Progenitor cell of endocrine pancreas (in vitro differentiated cells): ENCODE data around the gene C16orf89. TPM values are rescaled to one million over a fixed set of nuclear protein-coding genes. Genes with fewer than 3 reads are reported as not detected.
"Not testable (repeated sequence)": the region's sequence is repeated elsewhere in the genome, so short reads cannot be mapped to it uniquely, and the experiment has no call there.

ENCODE experiments used
- DNase-seq: peaks from one replicate; pipeline ENCODE4 v3.0.0; 2021; ENCODE audit warnings: low spot score; ENCODE audit not compliant: unreplicated experiment
- H3K27ac Mint-ChIP-seq: 2 replicates; pipeline ENCODE4 v1.8.0; 2021; ENCODE audit warnings: mild to moderate bottlenecking, moderate library complexity, mixed read lengths
- H3K27me3 Mint-ChIP-seq: 2 replicates; pipeline ENCODE4 v1.8.0; 2021; ENCODE audit warnings: mixed read lengths
- H3K36me3 Mint-ChIP-seq: 2 replicates; pipeline ENCODE4 v1.8.0; 2022; ENCODE audit warnings: mixed read lengths; ENCODE audit not compliant: insufficient read depth
- H3K4me1 Mint-ChIP-seq: 2 replicates; pipeline ENCODE4 v1.8.0; 2021; ENCODE audit warnings: low read depth, mixed read lengths
- H3K4me3 Mint-ChIP-seq: 2 replicates; pipeline ENCODE4 v1.8.0; 2021; ENCODE audit warnings: low read depth, mild to moderate bottlenecking, moderate library complexity, mixed read lengths
- H3K9me3 Mint-ChIP-seq: 2 replicates; pipeline ENCODE4 v1.8.0; 2021; ENCODE audit warnings: low read depth, mixed read lengths
- total RNA-seq: library from RNA; stranded (reverse); gene quantifications from 2 replicates; pipeline ENCODE4 v1.2.1, GENCODE V29; 2021
- TF ChIP-seq, protein P1 (sequence below): fragments of 200-600 bp; sonication (generic); IDR thresholded peaks from one replicate; pipeline ENCODE4 v1.5.0; 2021; ENCODE audit warnings: antibody characterized with exemption, mild to moderate bottlenecking; ENCODE audit not compliant: unreplicated experiment

The C16orf89 gene
- total RNA-seq, 1 donor from 2014 or later, result not detected

DNA sequence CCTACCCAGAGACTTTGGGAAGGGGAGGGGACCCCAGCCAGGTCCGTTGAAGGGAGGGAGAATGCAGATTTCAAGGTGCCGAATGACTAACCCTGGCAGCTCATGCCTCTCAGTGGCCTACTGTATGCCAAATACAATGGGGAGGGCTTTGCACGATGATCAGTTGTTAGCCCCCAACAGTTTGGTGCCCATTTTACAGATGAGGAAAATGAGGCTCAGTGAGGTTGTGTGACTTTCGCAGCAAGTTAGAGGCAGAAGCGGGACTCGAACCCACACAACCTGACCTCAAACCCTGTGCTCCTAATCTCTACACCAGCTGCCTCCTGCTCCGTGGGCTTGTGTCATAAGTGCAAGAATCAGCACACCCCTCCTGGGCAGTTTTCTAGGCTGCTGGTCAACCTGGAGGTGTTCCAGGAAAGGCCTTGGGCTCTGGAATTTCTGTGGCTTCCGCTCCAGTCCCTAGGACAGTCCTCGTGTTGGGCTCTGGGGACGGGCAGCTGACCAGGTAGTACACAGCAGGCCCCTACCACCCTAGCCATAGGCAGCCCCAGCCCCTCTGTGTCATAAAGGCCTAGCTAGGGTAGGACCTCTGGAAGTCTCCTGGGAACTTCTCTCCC lies 20.1 kb downstream of the C16orf89 start:
- DNase-seq, result no peak
- Mint-ChIP-seq H3K36me3 (peaks cover 1% of the 10 kb centered on the region), H3K4me3 (no peak overlapping the region), H3K9me3 (peaks cover 2% of the 10 kb centered on the region), H3K27me3 (no peaks in the 10 kb centered on the region), H3K4me1 (peaks cover 7% of the 10 kb centered on the region), H3K27ac (no peak overlapping the region)
- TF ChIP-seq, protein P1, sequence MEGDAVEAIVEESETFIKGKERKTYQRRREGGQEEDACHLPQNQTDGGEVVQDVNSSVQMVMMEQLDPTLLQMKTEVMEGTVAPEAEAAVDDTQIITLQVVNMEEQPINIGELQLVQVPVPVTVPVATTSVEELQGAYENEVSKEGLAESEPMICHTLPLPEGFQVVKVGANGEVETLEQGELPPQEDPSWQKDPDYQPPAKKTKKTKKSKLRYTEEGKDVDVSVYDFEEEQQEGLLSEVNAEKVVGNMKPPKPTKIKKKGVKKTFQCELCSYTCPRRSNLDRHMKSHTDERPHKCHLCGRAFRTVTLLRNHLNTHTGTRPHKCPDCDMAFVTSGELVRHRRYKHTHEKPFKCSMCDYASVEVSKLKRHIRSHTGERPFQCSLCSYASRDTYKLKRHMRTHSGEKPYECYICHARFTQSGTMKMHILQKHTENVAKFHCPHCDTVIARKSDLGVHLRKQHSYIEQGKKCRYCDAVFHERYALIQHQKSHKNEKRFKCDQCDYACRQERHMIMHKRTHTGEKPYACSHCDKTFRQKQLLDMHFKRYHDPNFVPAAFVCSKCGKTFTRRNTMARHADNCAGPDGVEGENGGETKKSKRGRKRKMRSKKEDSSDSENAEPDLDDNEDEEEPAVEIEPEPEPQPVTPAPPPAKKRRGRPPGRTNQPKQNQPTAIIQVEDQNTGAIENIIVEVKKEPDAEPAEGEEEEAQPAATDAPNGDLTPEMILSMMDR, result no peak

DNA sequence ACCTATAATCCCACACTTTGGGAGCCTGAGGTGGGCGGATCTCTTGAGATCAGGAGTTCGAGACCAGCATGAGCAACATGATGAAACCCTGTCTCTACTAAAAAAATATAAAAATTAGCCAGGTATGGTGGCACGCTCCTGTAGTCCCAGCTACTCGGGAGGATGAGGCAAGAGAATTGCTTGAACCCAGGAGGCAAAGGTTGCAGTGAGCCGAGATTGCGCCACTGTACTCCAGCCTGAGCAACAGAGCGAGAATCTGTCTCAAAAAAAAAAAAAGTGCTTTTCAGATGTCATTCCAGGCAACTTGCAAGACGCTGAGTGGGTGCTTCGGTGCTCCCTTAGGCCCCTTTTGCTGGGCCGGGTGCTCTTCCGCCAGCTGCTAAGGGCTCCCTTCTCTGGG lies 21.2 kb downstream of the C16orf89 start:
- not testable (repeated sequence) for H3K9me3 Mint-ChIP-seq, DNase-seq, H3K4me1 Mint-ChIP-seq, H3K27ac Mint-ChIP-seq, H3K36me3 Mint-ChIP-seq, H3K27me3 Mint-ChIP-seq, H3K4me3 Mint-ChIP-seq

DNA sequence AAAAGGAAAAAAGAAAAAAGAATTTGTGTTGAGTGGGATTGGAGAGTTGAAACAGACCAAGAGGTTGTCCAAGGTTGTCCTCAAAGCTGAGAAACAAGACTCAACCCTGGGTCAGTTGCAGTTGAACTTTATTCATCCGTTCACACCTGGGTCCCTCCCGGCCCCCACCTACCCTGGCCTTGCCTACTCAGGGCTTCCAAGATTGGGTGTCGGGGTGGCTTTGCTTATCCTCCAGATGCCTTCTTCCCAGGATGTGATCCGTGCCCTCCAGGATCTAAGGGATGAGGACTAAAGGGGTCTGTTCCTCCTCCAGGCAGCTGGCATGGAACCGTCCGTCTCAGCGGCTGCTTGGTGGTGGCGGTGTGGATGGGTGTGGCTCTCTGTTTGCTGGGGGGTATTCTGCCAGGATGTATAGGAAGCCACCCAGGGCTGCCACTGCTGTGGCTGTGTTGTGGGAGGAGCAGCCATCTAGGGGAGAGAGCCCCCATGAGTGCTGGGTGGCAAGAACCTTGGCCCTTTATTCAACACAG lies 21.7 kb downstream of the C16orf89 start:
- no peak for DNase-seq
- peaks cover 7% of the 10 kb centered on the region for H3K4me1 Mint-ChIP-seq

GRCh38 chr16:5042574-5043171 lies 23.1 kb downstream of the C16orf89 start:
- Mint-ChIP-seq H3K9me3 (no peaks in the 10 kb centered on the region), H3K36me3 (no peaks in the 10 kb centered on the region), H3K27ac (no peak overlapping the region), H3K4me1 (peaks cover 10% of the 10 kb centered on the region), H3K4me3 (no peak overlapping the region), H3K27me3 (no peaks in the 10 kb centered on the region)
- TF ChIP-seq, protein P1, result peak; percentile 36
- DNase-seq, result no peak

More for the DNA sequence above, 21.7 kb downstream of the C16orf89 start:
- H3K36me3 Mint-ChIP-seq, result peaks cover 1% of the 10 kb centered on the region
- H3K27me3 Mint-ChIP-seq, result no peaks in the 10 kb centered on the region
- no peaks in the 10 kb centered on the region for H3K9me3 Mint-ChIP-seq
- no peak overlapping the region for H3K4me3 Mint-ChIP-seq
- no peak overlapping the region for H3K27ac Mint-ChIP-seq
- TF ChIP-seq, protein P1, result no peak

- DNase-seq, result no peak
- Mint-ChIP-seq H3K36me3 (no peaks in the 10 kb centered on the region), H3K9me3 (no peaks in the 10 kb centered on the region), H3K27ac (no peak overlapping the region), H3K4me1 (peaks cover 14% of the 10 kb centered on the region), H3K4me3 (no peak overlapping the region), H3K27me3 (no peaks in the 10 kb centered on the region)
- TF ChIP-seq, protein P1, result no peak
These were observed 24.1 kb downstream of the C16orf89 start for GRCh38 chr16:5041600-5042133.

GRCh38 chr16:5040451-5040850 lies 25.3 kb downstream of the C16orf89 start:
- DNase-seq, result no peak
- peaks cover 26% of the 10 kb centered on the region for H3K4me1 Mint-ChIP-seq
- TF ChIP-seq, protein P1, result no peak
- H3K4me3 Mint-ChIP-seq, result no peak overlapping the region
- H3K27me3 Mint-ChIP-seq, result no peaks in the 10 kb centered on the region
- H3K9me3 Mint-ChIP-seq, result no peaks in the 10 kb centered on the region
- no peaks in the 10 kb centered on the region for H3K36me3 Mint-ChIP-seq
- no peak overlapping the region for H3K27ac Mint-ChIP-seq
